Osteocyte (in vitro differentiated cells): ENCODE measurements around the gene EEF1AKMT4. TPM values are rescaled to one million over a fixed set of nuclear protein-coding genes. Genes with fewer than 3 reads are reported as not detected.

Experiments
- microRNA-seq: library from miRNA; unstranded; fragments of <30 nt; microRNA quantifications from one replicate; pipeline ENCODE4 v1.1.0, GENCODE V29; 2020; ENCODE audit not compliant: unreplicated experiment
- total RNA-seq: library from RNA; stranded (reverse); gene quantifications from 2 replicates; pipeline ENCODE4 v1.2.1, GENCODE V29; 2021

The EEF1AKMT4 gene
- total RNA-seq, 1 donor from 2014 or later, result 4.5 TPM

Small RNAs within 50 kb of the gene (microRNA-seq; reads per million reads assigned to microRNA genes)
- not detected for gene MIR1224

Other genes starting within 250 kb of the EEF1AKMT4 start
- 39.0 and 39.9 TPM in 2 replicates for gene ABCC5, start 231.8 kb upstream of the EEF1AKMT4 start, total RNA-seq
- not detected in 2 replicates for gene HTR3D, start 217.9 kb upstream of the EEF1AKMT4 start, total RNA-seq
- gene HTR3C, start 196.6 kb upstream of the EEF1AKMT4 start, total RNA-seq, result not detected in 2 replicates
- gene HTR3E, start 152.6 kb upstream of the EEF1AKMT4 start, total RNA-seq, result not detected in 2 replicates
- 30.3 and 30.4 TPM in 2 replicates for gene EIF2B5, start 114.3 kb upstream of the EEF1AKMT4 start, total RNA-seq
- gene DVL3, start 94.3 kb upstream of the EEF1AKMT4 start, total RNA-seq, result 110 and 121 TPM in 2 replicates
- 398 and 419 TPM in 2 replicates for gene AP2M1, start 74.8 kb upstream of the EEF1AKMT4 start, total RNA-seq
- gene ABCF3, start 63.5 kb upstream of the EEF1AKMT4 start, total RNA-seq, result 60.5 and 69.5 TPM in 2 replicates
- 0.11 TPM in 1 of 2 replicates, not detected in the other for gene VWA5B2, start 20.1 kb upstream of the EEF1AKMT4 start, total RNA-seq
- gene ALG3, start 710 bp upstream of the EEF1AKMT4 start, total RNA-seq, result 38.2 and 40.7 TPM in 2 replicates
- gene CAMK2N2, start 11.9 kb downstream of the EEF1AKMT4 start, total RNA-seq, result 1.8 and 2.0 TPM in 2 replicates
- gene ECE2, start 26.4 kb downstream of the EEF1AKMT4 start, total RNA-seq, result not detected in 2 replicates
- 222 and 239 TPM in 2 replicates for gene PSMD2, start 49.6 kb downstream of the EEF1AKMT4 start, total RNA-seq
- gene EIF4G1, start 64.9 kb downstream of the EEF1AKMT4 start, total RNA-seq, result 367 and 385 TPM in 2 replicates
- 10.1 and 11.3 TPM in 2 replicates for gene FAM131A, start 87.9 kb downstream of the EEF1AKMT4 start, total RNA-seq
- 9.4 and 9.7 TPM in 2 replicates for gene CLCN2, start 111.9 kb downstream of the EEF1AKMT4 start, total RNA-seq
- gene POLR2H, start 112.0 kb downstream of the EEF1AKMT4 start, total RNA-seq, result 56.4 and 57.7 TPM in 2 replicates
- not detected in 2 replicates for gene THPO, start 128.5 kb downstream of the EEF1AKMT4 start, total RNA-seq
- 2.7 and 4.4 TPM in 2 replicates for gene CHRD, start 130.4 kb downstream of the EEF1AKMT4 start, total RNA-seq